HG03565 (cell line): ENCODE data around the gene MST1.

Experiments
- ATAC-seq: cut with Tn5 transposase; IDR thresholded peaks from one replicate; pipeline ENCODE4 v1.9.1; 2021; ENCODE audit warnings: mild to moderate bottlenecking, moderate library complexity; ENCODE audit not compliant: unreplicated experiment

MST1 gene

GRCh38 chr3:49638445-49638844 is 50.8 kb downstream of the MST1 start:
- no peak for ATAC-seq

- ATAC-seq: no peak
Measured at GRCh38 chr3:49636883-49637609, 52.2 kb downstream of the MST1 start.

GRCh38 chr3:49634736-49635135 is 54.5 kb downstream of the MST1 start:
- no peak for ATAC-seq
